Omental fat pad (tissue), 4 donors: Measurements from ENCODE around the gene WDR81. TPM values are rescaled to one million over a fixed set of nuclear protein-coding genes. Genes with fewer than 3 reads are reported as not detected.
"Not testable (repeated sequence)": the region's sequence is repeated elsewhere in the genome, so short reads cannot be mapped to it uniquely, and the experiment has no call there.

ENCODE experiments used
- ATAC-seq: fragments of 150-250 bp; one replicate; pipeline ENCODE4 v1.9.1; 2016; ENCODE audit warnings: mild to moderate bottlenecking, moderate library complexity; ENCODE audit not compliant: low FRiP score
- DNase-seq: peaks from one replicate; pipeline ENCODE4 v3.0.0-alpha.2; 2019; ENCODE audit warnings: low spot score
- CTCF ChIP-seq, 3 donors: fragments of 450-650 bp; IDR thresholded peaks; one replicate each; pipeline ENCODE4 v1.5.1; 2016 to 2017; ENCODE audit warnings: antibody characterized with exemption in 3 of 3, mild to moderate bottlenecking in 3 of 3, moderate library complexity in 2 of 3
- total RNA-seq, 4 donors: library from RNA; depleted of rRNA; stranded (reverse); fragments of >200 nt; gene quantifications; one replicate each; pipeline ENCODE4 v1.1.0, GENCODE V29; 2016

Gene WDR81
- total RNA-seq, 4 donors from 2014 or later: 39.2 to 71.1 (median 49.8) TPM

GRCh38 chr17:1693339-1693738 lies 31.2 kb upstream of the WDR81 start:
- no peak for TF ChIP-seq CTCF (IDR thresholded peaks at IDR 0.05)
- ATAC-seq (no peak), DNase-seq (no peak)

GRCh38 chr17:1695365-1695764 lies 29.1 kb upstream of the WDR81 start:
- TF ChIP-seq CTCF (IDR thresholded peaks at IDR 0.05): no peak
- ATAC-seq: no peak
- no peak for DNase-seq

GRCh38 chr17:1697681-1698080 lies 26.8 kb upstream of the WDR81 start:
- ATAC-seq: no peak
- TF ChIP-seq CTCF (IDR thresholded peaks at IDR 0.05): no peak
- DNase-seq: no peak

GRCh38 chr17:1699891-1700290 lies 24.6 kb upstream of the WDR81 start:
- not testable (repeated sequence) for DNase-seq, ATAC-seq

- no peak for TF ChIP-seq CTCF (IDR thresholded peaks at IDR 0.05)
- ATAC-seq: no peak
- DNase-seq: no peak
Observed at GRCh38 chr17:1703063-1703462, 21.4 kb upstream of the WDR81 start.

- no peak for ATAC-seq
- no peak for TF ChIP-seq CTCF (IDR thresholded peaks at IDR 0.05)
Observed at GRCh38 chr17:1705004-1705403, 19.5 kb upstream of the WDR81 start.

GRCh38 chr17:1707107-1707506 lies 17.4 kb upstream of the WDR81 start:
- ATAC-seq (no peak), DNase-seq (no peak)
- no peak for TF ChIP-seq CTCF (IDR thresholded peaks at IDR 0.05)

More at GRCh38 chr17:1705004-1705403, 19.5 kb upstream of the WDR81 start:
- DNase-seq: no peak

GRCh38 chr17:1708791-1709346 lies 15.6 kb upstream of the WDR81 start:
- ATAC-seq, DNase-seq: not testable (repeated sequence)
